SU-DHL-6 (cell line): ENCODE data around the gene CAD.

ENCODE experiments used
- H2AFZ ChIP-seq: fragments of 200-600 bp; sonication (generic); 2 replicates; pipeline ENCODE4 v1.6.1; 2014; ENCODE audit warnings: low read depth, mild to moderate bottlenecking, moderate library complexity, mixed read lengths, antibody characterized with exemption, low read length; ENCODE audit not compliant: severe bottlenecking
- H3F3A ChIP-seq: fragments of 200-600 bp; shearing (Covaris generic); 2 replicates; pipeline ENCODE4 v1.6.0; 2016; ENCODE audit warnings: antibody characterized with exemption, mild to moderate bottlenecking; ENCODE audit not compliant: insufficient read depth
- H3K27ac ChIP-seq: fragments of 200-600 bp; sonication (generic); 2 replicates; pipeline ENCODE4 v1.5.1; 2016; ENCODE audit warnings: low read depth, mild to moderate bottlenecking, low read length, moderate library complexity, mixed read lengths
- H3K27me3 ChIP-seq: fragments of 200-600 bp; sonication (generic), shearing (Covaris generic); 2 replicates; pipeline ENCODE4 v1.6.0; 2014; ENCODE audit warnings: mild to moderate bottlenecking, low read length
- H3K36me3 ChIP-seq: fragments of 200-600 bp; sonication (generic); 2 replicates; pipeline ENCODE4 v1.6.1; 2014; ENCODE audit warnings: mild to moderate bottlenecking, low read length, mixed read lengths
- H3K4me2 ChIP-seq: fragments of 300-600, 200-600 bp; shearing (Covaris generic), sonication (generic); 2 replicates; pipeline ENCODE4 v1.6.0; 2014; ENCODE audit warnings: low read length, low read depth, mild to moderate bottlenecking; ENCODE audit not compliant: poor library complexity, severe bottlenecking
- H3K4me3 ChIP-seq: fragments of 200-600 bp; sonication (generic); 2 replicates; pipeline ENCODE4 v1.5.1; 2014; ENCODE audit warnings: antibody characterized with exemption, low read length, mild to moderate bottlenecking, mixed read lengths; ENCODE audit not compliant: insufficient read depth, poor library complexity, severe bottlenecking
- H3K79me2 ChIP-seq: fragments of 200-600 bp; sonication (generic); 2 replicates; pipeline ENCODE4 v1.6.1; 2014; ENCODE audit warnings: mild to moderate bottlenecking, low read length, moderate library complexity; ENCODE audit not compliant: insufficient read depth
- H3K9ac ChIP-seq: fragments of 200-600 bp; sonication (generic); 2 replicates; pipeline ENCODE4 v1.7.0; 2014; ENCODE audit warnings: mild to moderate bottlenecking, low read length
- H3K9me2 ChIP-seq: fragments of 200-600 bp; sonication (generic); replicated peaks from 2 replicates; pipeline ENCODE4 v1.6.1; 2014; ENCODE audit warnings: low read length; ENCODE audit not compliant: insufficient read depth
- H3K9me3 ChIP-seq: fragments of 200-600 bp; sonication (generic); 2 replicates; pipeline ENCODE4 v1.6.1; 2014; ENCODE audit warnings: low read length, mixed read lengths; ENCODE audit not compliant: insufficient read depth
- H4K20me1 ChIP-seq: fragments of 200-600 bp; sonication (generic); 2 replicates; pipeline ENCODE4 v1.6.1; 2014; ENCODE audit warnings: low read depth, mild to moderate bottlenecking, antibody characterized with exemption, low read length, moderate library complexity, mixed read lengths
- CTCF ChIP-seq: fragments of 200-600 bp; sonication (generic); IDR thresholded peaks from one replicate; pipeline ENCODE4 v1.5.1; 2017; ENCODE audit warnings: antibody characterized with exemption, mild to moderate bottlenecking, low read length, moderate library complexity; ENCODE audit not compliant: insufficient read depth, poor library complexity, severe bottlenecking
- EZH2phosphoT487 ChIP-seq: fragments of 200-600 bp; sonication (generic), shearing (Covaris generic); conservative IDR thresholded peaks from 2 replicates; pipeline ENCODE4 v1.6.1; 2018; ENCODE audit warnings: mild to moderate bottlenecking, antibody characterized with exemption, low read length, moderate library complexity, mixed read lengths

Gene CAD

GRCh38 chr2:27285481-27285880, 68.3 kb downstream of the CAD start:
- no peaks in the 10 kb centered on the region for H3K9me3 ChIP-seq
- no peak overlapping the region for H3K9ac ChIP-seq
- no peaks in the 10 kb centered on the region for H4K20me1 ChIP-seq
- no peak overlapping the region for H3K27ac ChIP-seq
- no peaks in the 10 kb centered on the region for H3K9me2 ChIP-seq
- no peaks in the 10 kb centered on the region for H3K27me3 ChIP-seq
- H3K36me3 ChIP-seq: no peaks in the 10 kb centered on the region
- no peaks in the 10 kb centered on the region for H3K79me2 ChIP-seq
- TF ChIP-seq EZH2phosphoT487 (no peak), CTCF (no peak)
- no peak overlapping the region for H2AFZ ChIP-seq
- H3K4me2 ChIP-seq: no peak overlapping the region
- no peaks in the 10 kb centered on the region for H3F3A ChIP-seq
- no peak overlapping the region for H3K4me3 ChIP-seq

- no peaks in the 10 kb centered on the region for H3K9me2 ChIP-seq
- H3K27me3 ChIP-seq: no peaks in the 10 kb centered on the region
- TF ChIP-seq CTCF (no peak), EZH2phosphoT487 (no peak)
- H3K79me2 ChIP-seq: no peaks in the 10 kb centered on the region
- H3K36me3 ChIP-seq: no peaks in the 10 kb centered on the region
- H3K4me2 ChIP-seq: no peak overlapping the region
- no peak overlapping the region for H3K4me3 ChIP-seq
- H2AFZ ChIP-seq: no peak overlapping the region
- H4K20me1 ChIP-seq: no peaks in the 10 kb centered on the region
- H3K9me3 ChIP-seq: no peaks in the 10 kb centered on the region
- no peak overlapping the region for H3K9ac ChIP-seq
- no peak overlapping the region for H3K27ac ChIP-seq
- H3F3A ChIP-seq: no peaks in the 10 kb centered on the region
Measured at GRCh38 chr2:27288610-27289009, 71.4 kb downstream of the CAD start.

GRCh38 chr2:27290549-27290948, 73.4 kb downstream of the CAD start:
- Histone ChIP-seq H3K27ac (0 out of 2 replicates have a peak overlapping the region, but pooled peaks have one; percentile 30), H3K9me2 (no peaks in the 10 kb centered on the region), H3K9me3 (no peaks in the 10 kb centered on the region), H3K79me2 (no peaks in the 10 kb centered on the region), H3F3A (no peaks in the 10 kb centered on the region), H3K9ac (no peak overlapping the region), H3K36me3 (no peaks in the 10 kb centered on the region), H4K20me1 (no peaks in the 10 kb centered on the region), H3K4me3 (no peak overlapping the region), H3K27me3 (no peaks in the 10 kb centered on the region), H3K4me2 (peak overlapping the region; percentile 33), H2AFZ (no peak overlapping the region)
- TF ChIP-seq CTCF (no peak), EZH2phosphoT487 (no peak)

- Histone ChIP-seq H3K27ac (no peak overlapping the region), H3K4me3 (no peak overlapping the region), H3K79me2 (no peaks in the 10 kb centered on the region), H2AFZ (no peak overlapping the region), H3K9me3 (no peaks in the 10 kb centered on the region), H3K9me2 (no peaks in the 10 kb centered on the region), H3K9ac (no peak overlapping the region), H3K36me3 (no peaks in the 10 kb centered on the region), H4K20me1 (no peaks in the 10 kb centered on the region), H3K4me2 (no peak overlapping the region), H3K27me3 (no peaks in the 10 kb centered on the region), H3F3A (no peaks in the 10 kb centered on the region)
- TF ChIP-seq EZH2phosphoT487 (no peak), CTCF (no peak)
Measured at GRCh38 chr2:27291865-27292264, 74.7 kb downstream of the CAD start.
